Measurements from ENCODE around the gene TTC24.
"Not testable (repeated sequence)": the region's sequence is repeated elsewhere in the genome, so short reads cannot be mapped to it uniquely, and the experiment has no call there.

The TTC24 gene

DNA sequence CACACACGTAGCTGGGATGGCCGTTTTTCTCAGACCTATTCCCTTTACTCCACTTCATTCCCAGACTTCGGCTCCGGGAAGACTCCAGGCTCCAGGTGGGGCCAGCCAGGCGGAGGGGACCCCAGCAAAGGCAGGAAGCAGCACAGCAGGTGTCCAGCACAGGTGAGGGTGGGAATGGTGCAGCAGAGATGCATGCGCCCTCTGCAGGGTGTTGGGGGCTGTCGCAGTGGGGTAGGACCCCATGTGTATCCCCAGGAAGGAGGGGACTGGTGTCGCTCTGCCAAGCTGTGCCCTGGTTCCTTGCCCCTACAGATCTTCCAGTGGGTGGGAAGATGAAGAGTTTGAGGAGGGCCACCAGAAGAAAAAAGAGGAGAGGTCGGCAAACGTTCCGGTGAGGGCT, 5.3 kb downstream of the TTC24 start:
- in situ Hi-C loops (cut with MboI; ENCODE audit: low sequenced_read_pairs) = no loop called here

DNA sequence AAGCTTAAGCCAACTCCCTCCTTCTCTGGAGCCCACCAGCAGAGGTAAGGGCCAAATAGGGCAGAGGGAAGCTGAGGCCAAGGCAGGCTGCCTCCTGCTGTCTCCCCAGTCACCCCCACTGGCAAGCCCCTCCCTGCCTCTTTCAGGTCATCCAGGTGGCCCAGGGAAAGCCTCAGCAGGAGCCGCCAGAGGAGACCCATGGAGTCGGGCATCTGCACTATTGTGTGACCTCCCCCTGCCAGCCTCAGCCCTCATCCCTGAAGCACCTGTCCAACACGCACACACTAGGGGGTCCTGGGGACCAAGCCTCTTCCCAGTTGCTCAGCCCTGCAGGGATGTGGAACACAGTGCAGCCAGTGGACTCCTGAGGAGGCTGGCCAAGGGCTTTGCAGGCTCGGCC, 6.8 kb downstream of the TTC24 start:
- in situ Hi-C loops (cut with MboI; ENCODE audit: low sequenced_read_pairs) = no loop called here

DNA sequence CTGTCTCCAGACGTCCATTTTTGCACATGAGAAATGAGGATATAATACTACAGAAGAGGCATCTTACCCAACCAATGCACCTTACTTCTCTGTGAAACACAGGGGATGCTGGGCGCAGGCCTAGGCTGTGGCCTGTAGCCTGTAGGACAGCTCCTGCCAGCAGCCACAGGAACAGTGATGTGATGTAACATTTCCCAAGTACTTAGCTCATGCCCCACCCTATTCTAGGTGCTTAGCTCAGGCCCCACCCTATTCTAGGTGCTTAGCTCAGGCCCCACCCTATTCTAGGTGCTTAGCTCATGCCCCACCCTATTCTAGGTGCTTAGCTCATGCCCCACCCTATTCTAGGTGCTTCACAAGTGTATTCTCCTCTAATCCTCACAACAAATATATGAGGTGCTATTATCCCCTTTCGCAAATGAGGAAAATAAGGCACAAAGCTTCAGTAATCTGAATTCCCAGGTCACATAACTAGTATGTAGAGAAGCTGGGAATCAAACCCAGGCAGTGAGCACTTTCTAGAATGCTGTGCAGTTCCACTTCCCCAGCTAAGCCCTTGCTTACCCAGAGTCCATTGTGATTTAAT, 7.5 kb downstream of the TTC24 start:
- in situ Hi-C loops (cut with MboI; ENCODE audit: low sequenced_read_pairs) = no loop called here

DNA sequence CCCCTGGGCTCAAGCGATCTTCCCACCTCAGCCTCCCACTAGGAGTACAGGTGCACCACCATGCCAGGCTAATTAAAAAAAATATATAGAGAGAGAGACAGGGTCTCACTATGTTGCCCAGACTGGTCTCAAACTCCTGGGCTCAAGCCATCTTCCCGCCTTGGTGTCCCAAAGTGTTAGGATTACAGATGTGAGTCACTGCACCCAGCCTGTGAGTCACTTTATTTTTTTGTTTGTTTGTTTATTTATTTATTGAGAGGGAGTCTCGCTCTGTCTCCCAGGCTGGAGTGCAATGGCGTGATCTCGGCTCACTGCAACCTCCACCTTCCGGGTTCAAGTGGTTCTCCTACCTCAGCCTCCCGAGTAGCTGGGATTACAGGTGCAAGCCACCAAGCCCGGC, 8.4 kb downstream of the TTC24 start:
- in situ Hi-C loops (cut with MboI; ENCODE audit: low sequenced_read_pairs) = not testable (repeated sequence)

DNA sequence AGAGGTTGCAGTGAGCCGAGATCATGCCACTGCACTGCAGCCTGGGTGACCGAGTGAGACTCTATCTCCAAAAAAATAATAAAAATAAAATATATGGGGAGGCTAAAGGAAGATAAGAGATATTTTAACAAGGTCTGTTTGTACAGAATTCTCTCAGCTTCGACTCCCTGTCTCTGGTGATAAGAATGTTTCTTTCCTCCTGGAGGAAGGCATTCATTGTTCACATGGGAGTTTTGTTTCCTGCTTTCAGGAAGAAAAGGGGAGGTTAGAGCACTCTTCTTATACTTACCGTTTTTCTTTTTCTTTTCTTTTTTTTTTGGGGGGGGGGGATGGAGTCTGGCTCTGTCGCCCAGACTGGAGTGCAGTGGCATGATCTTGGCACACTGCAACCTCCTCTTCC, 10.0 kb downstream of the TTC24 start:
- in situ Hi-C loops (cut with MboI; ENCODE audit: low sequenced_read_pairs) = no loop called here

DNA sequence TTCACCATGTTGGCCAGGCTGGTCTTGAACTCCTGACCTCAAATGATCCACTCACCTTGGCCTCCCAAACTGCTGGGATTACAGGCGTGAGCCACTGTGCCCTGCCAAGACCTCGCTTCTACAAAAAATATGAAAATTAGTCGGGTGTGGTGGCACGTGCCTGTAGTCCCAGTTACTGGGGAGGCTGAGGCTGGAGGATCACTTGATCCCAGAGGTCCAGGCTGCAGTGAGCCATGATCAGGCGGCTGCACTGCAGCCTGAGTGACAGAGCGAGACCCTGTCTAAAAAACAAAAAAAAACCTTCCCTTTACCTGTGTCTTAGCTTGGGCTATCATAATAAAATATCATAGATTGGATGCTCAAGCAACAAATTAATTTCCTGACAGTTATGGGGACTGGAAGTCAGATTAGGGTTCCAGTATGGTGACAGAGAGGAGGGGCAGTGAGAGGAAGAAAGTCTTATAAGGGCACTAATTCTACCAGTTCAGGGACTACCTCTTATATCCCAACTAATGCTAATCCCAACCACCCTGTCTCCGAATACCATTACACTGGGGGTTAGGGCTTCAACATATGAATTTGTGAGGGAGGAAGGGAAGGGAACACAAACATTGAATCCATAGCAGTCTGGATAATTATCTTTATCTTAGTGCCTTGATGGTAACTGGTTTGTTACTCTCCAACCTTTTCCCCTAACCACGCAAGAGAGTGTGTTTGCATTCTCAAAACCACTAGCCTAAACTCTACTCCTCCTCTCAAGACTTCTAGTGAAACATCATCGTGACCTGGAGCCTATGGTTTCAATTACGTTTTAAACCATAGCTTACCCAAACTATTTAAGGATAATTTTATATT, 11.0 kb downstream of the TTC24 start:
- in situ Hi-C loops (cut with MboI; ENCODE audit: low sequenced_read_pairs) = no loop called here

DNA sequence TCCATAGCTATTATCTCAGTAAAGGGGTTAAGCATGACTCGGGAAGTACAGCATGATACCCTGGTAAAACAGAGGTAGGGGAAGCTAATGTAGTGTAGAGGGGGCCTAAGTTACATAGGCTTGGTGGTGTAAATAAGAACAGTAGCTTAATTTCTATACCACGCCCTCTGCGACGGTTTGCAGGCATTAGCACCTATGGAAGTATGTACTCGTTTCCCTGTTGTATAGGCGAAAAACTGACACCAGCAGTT, 11.6 kb downstream of the TTC24 start:
- in situ Hi-C loops (cut with MboI; ENCODE audit: low sequenced_read_pairs) = no loop called here

DNA sequence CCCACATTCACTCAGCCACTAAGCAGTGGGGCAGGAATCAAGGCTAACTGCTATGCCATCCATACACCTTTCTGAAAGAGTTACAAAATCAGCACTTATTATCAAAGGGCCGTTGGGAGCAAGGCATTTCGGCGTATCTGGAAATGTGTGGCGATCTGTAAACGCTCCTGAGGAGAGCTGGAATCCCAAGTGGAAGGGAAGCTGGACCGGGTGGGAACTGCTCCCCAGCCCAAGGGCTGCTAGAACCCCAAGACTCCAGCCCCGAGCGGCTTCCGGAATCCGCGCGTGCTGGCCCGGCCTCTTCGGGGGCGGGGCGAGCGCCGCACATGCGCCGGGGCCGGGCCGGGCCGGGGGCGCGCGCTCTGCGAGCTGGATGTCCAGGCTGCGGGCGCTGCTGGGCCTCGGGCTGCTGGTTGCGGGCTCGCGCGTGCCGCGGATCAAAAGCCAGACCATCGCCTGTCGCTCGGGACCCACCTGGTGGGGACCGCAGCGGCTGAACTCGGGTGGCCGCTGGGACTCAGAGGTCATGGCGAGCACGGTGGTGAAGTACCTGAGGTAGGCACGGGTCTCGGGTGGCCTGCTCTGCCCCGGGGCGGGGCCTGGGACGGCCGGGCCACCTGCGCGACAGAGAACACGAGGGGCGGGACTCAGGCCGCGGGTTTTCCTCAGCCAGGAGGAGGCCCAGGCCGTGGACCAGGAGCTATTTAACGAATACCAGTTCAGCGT, 12.1 kb downstream of the TTC24 start, which contains the start of gene NAXE:
Gene NAXE (plus strand): TSS at position 345 of the 726 bp plus-strand sequence. CDS start 29 bp downstream, at position 374.
- in situ Hi-C loops (cut with MboI; ENCODE audit: low sequenced_read_pairs) = no loop called here

DNA sequence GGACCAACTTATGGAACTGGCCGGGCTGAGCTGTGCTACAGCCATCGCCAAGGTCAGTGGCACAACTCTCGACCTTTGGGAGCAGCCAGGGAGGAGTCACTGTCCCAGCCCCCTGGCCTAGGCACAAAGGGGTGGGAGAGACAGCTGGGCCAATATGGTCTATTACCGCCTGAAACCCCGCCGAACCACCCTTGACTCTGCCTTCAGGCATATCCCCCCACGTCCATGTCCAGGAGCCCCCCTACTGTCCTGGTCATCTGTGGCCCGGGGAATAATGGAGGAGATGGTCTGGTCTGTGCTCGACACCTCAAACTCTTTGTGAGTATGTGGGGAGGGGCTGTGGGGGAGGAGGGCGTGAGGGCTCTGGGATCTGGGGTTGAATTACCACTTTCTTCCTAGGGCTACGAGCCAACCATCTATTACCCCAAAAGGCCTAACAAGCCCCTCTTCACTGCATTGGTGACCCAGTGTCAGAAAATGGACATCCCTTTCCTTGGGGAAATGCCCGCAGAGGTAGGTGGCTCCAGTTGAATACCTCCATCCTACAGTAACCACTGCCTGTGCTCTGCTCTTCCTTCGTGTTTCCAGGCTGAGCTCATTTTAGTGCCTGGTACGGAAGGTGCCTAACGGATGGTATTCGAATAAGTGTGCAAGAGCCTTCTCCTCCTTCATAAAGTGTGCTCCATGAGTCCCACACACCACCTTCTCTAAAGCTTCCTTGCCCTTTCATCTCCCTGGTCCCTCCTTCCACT, 12.8 kb downstream of the TTC24 start:
- in situ Hi-C loops (cut with MboI; ENCODE audit: low sequenced_read_pairs) = no loop called here

DNA sequence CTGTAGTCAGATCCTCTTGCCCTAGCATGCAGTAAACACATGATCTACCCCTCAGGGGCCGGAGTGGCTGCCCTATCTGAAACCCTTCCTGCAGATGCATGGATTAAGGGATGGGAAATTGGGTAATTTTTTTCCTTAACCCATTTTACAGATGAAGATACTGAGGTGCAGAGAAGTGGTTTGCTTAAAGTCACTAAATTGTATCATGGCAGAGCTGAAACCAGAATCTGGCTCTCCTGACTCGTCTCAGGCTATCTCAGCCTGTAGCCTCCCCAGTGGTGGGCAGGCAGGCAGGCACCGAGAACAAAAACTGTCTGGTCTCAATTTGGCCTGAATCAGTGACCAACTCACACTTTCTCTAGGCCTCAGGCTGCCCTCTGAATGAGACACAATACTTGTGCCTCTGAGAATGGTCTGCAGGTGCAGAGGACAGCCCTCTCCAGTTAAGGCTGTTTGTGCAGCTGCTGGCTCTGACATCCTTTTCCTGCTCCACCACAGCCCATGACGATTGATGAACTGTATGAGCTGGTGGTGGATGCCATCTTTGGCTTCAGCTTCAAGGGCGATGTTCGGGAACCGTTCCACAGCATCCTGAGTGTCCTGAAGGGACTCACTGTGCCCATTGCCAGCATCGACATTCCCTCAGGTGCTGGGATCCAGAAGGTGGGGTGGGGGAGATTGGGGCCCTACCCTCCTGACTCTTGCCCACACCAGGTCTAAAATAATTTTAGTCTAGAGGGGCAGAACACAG, 13.6 kb downstream of the TTC24 start:
- in situ Hi-C loops (cut with MboI; ENCODE audit: low sequenced_read_pairs) = no loop called here

DNA sequence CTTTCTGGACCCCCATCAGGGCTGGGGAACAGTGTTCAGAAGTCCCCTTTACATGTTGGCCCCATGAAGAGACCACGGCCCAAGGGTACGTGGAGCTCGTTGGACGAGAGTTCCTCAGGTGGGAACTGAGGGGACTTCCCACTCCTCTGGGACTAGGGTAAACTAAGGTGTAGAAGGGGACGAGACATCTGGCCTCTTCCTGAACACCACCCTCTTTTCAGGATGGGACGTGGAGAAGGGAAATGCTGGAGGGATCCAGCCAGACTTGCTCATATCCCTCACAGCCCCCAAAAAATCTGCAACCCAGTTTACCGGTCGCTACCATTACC, 14.1 kb downstream of the TTC24 start:
- in situ Hi-C loops (cut with MboI; ENCODE audit: low sequenced_read_pairs) = no loop called here

DNA sequence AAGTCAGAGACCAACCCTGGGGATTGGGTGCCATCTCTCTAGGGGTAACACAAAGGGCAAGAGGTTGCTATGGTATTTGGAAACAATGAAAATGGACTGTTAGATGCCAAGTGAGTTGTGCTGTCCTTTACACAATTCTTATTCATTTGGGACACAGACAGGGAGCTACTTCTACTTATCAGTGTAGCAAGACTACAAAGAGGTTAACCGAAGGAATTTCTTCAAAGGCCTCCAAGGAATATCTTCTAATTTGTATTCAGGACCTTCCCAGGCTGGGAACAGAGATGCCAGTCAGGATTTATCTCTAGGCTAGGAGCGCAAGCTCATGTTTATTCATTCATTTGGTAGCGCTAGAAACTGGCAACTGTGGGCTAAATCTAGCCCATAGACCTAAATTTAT, 14.7 kb downstream of the TTC24 start:
- in situ Hi-C loops (cut with MboI; ENCODE audit: low sequenced_read_pairs) = no loop called here

DNA sequence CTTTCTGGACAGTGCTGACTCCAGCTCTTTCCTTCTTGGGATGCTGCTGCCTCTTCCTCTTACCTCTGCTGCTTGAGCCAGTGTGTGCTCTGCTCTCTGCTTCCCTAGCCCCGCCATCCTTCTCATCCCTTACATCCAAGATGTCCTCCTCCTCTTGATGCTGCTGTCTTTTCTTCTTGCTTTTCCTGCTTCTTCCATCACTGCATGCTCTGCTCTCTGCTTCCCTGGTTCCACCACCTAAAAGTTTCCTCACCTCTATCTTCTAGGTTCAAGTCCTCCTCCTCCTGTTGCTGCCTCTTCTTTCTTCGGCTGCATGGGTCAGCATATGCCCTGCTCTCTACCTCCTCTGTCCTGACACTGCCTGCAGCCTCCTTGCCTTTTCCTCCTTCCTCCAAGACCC, 15.5 kb downstream of the TTC24 start:
- in situ Hi-C loops (cut with MboI; ENCODE audit: low sequenced_read_pairs) = no loop called here

DNA sequence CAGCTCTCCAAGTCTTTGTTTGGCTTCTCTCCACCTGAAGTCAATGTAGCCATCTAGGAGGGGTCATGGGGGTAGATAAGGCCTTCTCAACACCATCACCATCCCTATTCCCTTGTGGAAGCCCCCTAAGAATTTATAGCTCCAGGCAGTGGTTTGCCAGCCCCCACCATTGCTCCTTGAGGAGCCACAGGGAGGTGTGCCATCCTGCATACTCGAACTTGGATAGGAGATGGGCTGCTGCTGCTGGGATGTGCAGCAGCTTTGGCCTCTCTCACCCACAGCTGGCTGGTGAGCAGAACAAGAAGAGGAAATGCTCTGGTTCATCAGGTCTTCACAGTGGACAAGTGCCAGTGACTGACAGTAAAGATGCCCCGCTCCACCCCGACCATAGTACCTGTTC, 16.9 kb downstream of the TTC24 start:
- in situ Hi-C loops (cut with MboI; ENCODE audit: low sequenced_read_pairs) = no loop called here

DNA sequence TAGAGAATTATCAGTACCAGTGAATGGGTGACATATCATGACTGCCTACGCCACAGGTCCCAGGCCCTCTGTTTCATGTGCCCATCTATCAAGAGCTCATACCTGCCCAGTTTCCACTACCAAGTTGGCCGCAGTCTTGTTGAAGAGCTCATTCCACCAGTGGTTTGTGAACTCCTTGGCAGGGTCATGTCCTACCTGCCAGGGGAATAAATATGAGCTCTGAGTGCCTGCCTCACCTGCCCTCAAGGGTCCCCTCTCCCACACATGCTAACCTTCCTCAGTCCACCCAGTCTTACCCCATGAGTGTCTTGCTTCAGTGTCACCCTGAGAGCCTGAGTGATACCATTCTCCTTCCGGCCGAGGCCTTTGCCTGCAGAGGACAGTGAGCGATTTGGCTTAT, 18.6 kb downstream of the TTC24 start:
- in situ Hi-C loops (cut with MboI; ENCODE audit: low sequenced_read_pairs) = no loop called here

DNA sequence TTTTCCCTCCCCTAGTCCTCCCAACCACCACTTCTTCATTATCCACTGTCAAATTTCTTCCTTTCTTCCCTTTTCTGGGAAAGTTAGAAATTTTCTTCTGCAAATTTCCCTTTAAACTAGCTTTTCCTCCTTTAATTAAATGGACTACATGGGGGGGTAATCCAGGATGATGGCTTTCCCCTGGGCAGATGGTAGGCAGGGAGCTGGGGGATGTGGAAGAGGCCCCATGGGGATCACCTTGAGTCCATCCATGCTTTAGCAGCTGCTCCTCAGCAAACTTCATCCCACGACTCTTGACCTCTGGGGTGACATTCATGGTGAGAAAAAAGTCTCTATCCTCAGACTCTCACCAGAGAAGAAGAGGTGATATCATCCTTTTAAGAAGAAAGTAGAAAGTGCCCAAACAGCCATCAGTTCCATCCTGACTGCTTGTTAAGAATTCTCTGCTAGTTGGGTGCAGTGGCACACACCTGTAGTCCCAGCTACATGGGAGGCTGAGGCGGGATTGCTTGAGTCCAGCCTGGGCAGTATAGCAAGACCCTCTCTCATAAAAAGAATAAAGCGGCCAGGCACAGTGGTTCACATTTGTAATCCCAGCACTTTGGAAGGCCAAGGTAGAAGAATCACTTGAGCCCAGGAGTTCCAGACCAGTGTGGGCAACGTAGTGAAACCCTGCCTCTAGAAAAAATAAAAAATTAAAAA, 19.4 kb downstream of the TTC24 start:
- in situ Hi-C loops (cut with MboI; ENCODE audit: low sequenced_read_pairs) = no loop called here

DNA sequence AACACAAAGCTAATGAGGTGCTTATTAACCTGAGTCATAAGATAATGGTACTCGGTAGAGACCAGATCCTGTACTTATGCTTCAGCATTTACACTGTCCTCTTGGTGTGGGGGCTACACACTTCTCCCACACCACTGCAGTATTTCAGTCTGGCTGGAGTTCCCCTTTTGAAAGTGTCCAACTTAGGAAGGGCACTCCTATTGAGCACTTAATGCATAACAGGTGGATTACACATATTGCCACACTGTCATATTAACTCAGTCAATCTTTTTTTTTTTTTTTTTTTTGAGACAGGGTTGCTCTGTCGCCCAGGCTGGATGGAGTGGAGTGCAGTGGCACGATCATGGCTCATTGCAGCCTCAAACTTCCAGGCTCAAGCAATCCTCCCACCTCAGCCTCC, 20.3 kb downstream of the TTC24 start:
- in situ Hi-C loops (cut with MboI; ENCODE audit: low sequenced_read_pairs) = no loop called here

DNA sequence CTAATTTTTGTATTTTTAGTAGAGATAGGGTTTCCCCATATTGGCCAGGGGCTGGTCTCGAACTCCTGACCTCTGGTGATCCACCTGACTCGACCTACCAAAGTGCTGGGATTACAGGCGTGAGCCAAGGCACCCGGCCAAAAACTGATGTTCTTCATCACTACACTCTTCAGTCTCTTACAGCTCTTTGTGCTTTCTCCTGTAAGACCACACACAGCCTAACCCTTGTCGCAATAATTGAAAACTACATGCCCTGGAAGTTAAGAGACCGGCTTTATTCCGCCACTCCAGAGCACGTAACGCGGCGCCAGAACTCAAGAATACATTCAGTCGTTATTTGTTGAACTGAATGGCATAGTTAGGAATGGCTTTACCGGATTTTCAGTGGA, 21.2 kb downstream of the TTC24 start:
- in situ Hi-C loops (cut with MboI; ENCODE audit: low sequenced_read_pairs) = no loop called here

DNA sequence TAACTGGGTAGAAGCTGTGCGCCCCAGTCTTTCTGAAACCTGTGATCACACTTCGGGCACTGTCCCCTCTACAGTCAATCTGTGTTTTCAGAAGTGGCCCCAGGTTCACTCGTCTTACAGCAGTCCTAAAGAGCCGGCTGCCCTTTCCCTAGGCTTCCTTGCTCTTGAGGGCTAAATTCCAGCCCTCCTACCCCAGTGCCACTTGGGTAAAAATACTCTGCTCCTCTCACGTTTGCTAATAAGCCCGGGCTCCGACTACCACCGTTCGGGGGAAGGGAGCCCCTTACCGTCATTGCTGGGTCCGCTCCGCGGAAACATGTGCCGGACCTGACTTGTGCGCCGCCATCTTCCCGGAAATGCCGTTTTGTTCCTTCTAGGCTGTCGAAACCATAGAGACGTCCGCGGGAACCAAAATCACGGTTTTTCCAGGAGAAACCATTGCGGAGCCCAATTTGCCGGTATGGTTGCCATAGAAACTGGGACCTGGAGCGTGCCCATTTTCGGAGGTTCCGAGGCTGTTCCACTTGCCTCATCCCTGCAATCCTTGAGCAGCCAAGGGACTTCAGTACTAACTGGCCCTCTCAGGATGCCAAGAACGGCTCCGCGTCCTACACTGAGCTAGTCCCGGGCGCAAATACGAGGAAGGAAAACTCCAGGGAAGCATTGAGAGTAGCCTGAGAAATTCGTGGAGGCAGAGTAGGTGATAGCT, 21.8 kb downstream of the TTC24 start, which contains the start of gene GPATCH4:
Gene GPATCH4 (minus strand): TSS at position 358 of the 709 bp plus-strand sequence.
- in situ Hi-C loops (cut with MboI; ENCODE audit: low sequenced_read_pairs) = no loop called here

DNA sequence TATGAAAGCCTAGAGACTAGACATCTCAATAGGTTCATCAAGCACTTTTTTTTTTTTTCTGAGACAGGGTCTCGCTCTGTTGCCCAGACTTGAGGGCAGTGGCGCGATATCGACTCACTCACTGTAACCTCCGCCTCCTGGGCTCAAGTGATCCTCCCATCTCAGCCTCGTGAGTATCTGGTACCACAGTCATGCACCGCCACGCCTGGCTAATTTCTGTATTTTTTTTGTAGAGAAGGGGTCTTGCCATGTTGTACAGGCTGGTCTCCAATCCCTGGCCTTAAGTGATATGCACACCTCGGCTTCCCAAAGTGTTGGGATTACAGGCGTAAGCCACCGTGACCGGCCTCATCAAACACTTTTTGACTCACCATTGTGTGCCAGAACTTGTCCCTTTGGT, 22.4 kb downstream of the TTC24 start:
- in situ Hi-C loops (cut with MboI; ENCODE audit: low sequenced_read_pairs) = no loop called here

Data from HL-60/S4 treated with retinoic acid at 250 ng/mL for 4 days and 3 days (cell line).